ENCODE measurements around the gene DLX5. TPM values are rescaled to one million over a fixed set of nuclear protein-coding genes. Genes with fewer than 3 reads are reported as not detected.

DLX5 gene
- total RNA-seq, 1 experiment from 2014 or later, result 0.87 TPM

DNA sequence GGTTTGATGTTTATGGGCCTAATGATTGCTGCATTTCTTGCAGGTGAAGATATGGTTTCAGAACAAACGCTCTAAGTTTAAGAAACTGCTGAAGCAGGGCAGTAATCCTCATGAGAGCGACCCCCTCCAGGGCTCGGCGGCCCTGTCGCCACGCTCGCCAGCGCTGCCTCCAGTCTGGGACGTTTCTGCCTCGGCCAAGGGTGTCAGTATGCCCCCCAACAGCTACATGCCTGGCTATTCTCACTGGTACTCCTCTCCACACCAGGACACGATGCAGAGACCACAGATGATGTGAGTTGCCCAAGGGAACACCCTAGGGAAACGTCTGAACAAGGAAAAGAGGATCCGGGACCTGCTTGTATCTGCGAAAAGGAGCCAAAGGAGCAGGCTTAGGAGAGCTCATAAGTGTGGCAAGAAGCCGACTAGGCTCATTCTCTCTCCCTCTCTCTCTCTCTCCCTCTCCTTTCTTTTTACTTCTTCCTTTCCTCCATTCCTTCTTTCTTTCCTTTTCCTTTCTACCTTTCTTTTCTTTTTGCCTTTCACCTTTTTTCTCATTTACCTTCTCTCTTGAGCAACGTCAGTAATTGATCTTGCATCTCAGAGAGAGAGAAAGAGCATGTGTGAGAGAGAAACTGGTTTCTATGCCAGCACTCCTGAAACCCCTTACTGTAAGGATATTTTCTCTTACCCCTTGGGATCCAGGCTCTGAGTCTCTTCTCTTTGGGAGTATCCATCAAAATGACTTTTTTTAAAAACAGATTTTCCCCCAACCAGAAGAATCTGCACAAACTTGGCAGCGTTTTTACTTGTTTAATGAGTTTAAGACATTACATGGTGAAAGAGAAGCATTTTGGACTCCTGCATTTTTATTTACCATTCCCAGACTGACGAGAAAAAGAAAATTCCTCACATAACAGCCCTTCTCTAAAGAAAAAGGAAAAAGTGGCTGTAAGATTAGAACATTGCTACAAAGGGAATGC is 14.6 kb downstream of the DLX5 start:
- in situ Hi-C loops (cut with HindIII; ENCODE audit: low pct_unique_long_range_greater_than_20kb, low sequenced_read_pairs), result no loop called here
- DNase-seq (ENCODE audit: low read depth, low spot score), result no peak

- in situ Hi-C loops (cut with HindIII; ENCODE audit: low pct_unique_long_range_greater_than_20kb, low sequenced_read_pairs), result no loop called here
- no peak for DNase-seq (ENCODE audit: low read depth, low spot score)
Measured at GRCh38 chr7:97008275-97008917, 16.2 kb downstream of the DLX5 start.

DNA sequence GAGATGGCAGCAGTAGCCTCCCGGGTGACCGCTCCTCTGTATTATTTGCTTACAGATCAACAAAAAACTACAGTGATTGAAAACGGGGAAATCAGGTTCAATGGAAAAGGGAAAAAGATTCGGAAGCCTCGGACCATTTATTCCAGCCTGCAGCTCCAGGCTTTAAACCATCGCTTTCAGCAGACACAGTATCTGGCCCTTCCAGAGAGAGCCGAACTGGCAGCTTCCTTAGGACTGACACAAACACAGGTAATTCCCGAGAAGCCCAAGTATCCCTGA is 17.1 kb downstream of the DLX5 start:
- no peak for DNase-seq (ENCODE audit: low read depth, low spot score)
- in situ Hi-C loops (cut with HindIII; ENCODE audit: low pct_unique_long_range_greater_than_20kb, low sequenced_read_pairs), result no loop called here

GRCh38 chr7:97006816-97007582 is 17.6 kb downstream of the DLX5 start:
- in situ Hi-C loops (cut with HindIII; ENCODE audit: low pct_unique_long_range_greater_than_20kb, low sequenced_read_pairs), result no loop called here
- no peak for DNase-seq (ENCODE audit: low read depth, low spot score)

GRCh38 chr7:97006055-97006815 is 18.4 kb downstream of the DLX5 start:
- in situ Hi-C loops (cut with HindIII; ENCODE audit: low pct_unique_long_range_greater_than_20kb, low sequenced_read_pairs), result no loop called here
- DNase-seq (ENCODE audit: low read depth, low spot score), result peak; percentile 63

DNA sequence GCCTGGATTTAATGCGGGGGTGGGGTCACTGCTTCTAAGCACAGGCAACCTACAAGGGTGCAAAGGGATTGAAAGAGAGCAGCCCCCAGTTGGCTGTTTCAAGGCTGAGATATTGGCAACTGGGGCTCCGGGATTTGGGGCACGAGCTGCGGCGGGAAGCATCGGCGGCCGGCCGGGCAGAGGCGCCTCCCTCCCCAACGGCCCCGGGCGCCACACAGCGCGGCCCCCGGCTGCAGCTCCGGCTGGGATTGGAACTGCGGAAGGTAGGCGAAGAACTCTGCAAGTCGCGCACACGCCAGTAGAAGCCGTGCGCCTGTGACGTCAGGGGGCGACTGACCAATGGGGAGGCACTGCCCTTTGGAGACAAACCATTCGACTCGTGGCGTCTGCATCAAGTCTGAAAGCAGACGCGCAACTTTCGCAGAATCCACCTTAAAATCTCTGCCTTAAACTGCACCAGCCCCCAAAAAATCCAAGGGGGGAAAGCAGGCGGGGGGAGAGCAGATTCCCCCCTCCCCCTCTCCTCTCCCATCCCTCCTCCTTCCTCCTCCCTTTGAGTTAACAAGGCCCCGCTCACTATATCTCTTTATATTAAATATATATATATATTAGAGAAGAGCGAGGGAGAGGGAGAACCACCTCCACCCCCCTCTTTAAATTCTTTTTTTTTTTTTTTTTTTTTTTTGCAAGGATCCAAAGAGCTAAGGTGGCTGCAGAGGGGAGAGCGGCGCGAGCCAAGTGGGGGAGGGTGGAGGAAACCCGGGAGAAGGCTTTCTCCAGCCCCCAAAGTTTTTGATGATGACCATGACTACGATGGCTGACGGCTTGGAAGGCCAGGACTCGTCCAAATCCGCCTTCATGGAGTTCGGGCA is 19.2 kb downstream of the DLX5 start, which contains the start of gene DLX6:
TSS of gene DLX6 (plus strand) at position 371 of the 872 bp plus-strand sequence. CDS start at position 796, 425 bp downstream.
- in situ Hi-C loops (cut with HindIII; ENCODE audit: low pct_unique_long_range_greater_than_20kb, low sequenced_read_pairs), result no loop called here
- DNase-seq (ENCODE audit: low read depth, low spot score), result peak; percentile 96

GRCh38 chr7:97004247-97005182 is 20.1 kb downstream of the DLX5 start:
- in situ Hi-C loops (cut with HindIII; ENCODE audit: low pct_unique_long_range_greater_than_20kb, low sequenced_read_pairs), result no loop called here
- no peak for DNase-seq (ENCODE audit: low read depth, low spot score)

- in situ Hi-C loops (cut with HindIII; ENCODE audit: low pct_unique_long_range_greater_than_20kb, low sequenced_read_pairs), result no loop called here
- DNase-seq (ENCODE audit: low read depth, low spot score), result no peak
Measured at GRCh38 chr7:97003262-97004246, 21.1 kb downstream of the DLX5 start.

DNA sequence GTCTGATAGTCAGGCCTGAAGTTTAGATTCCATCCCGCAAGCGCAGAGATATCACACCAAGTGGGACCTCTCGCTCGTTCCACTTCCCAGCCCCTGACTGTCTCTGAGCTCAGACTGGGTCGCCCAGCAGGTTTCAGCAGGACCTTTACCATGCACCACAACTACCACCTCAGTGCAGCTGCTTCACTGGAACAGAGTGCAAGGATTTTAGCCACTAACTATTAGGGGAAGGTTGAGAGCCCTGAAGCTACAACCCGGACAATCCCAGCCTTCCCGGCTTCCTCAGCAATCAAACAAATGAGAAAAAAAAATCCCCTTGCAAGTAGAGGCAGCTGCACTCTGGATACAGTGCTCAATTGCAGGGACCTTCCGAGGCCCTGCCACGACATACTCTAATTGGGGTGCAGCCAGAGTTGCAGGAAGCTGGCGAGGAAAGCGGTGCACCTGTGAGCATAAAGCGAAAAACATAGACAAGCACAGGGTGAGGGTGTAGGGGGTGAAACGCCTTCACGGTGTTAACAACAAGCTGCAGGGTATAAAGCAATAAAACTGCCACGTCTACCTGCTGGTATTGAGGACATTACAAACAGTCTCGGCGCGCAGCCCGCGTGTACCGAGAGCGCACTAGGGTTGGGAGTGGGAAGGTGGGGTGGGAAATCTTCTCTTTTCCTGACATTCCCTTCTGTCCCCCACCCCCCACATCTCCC is 21.9 kb downstream of the DLX5 start:
- in situ Hi-C loops (cut with HindIII; ENCODE audit: low pct_unique_long_range_greater_than_20kb, low sequenced_read_pairs), result no loop called here
- DNase-seq (ENCODE audit: low read depth, low spot score), result no peak

DNA sequence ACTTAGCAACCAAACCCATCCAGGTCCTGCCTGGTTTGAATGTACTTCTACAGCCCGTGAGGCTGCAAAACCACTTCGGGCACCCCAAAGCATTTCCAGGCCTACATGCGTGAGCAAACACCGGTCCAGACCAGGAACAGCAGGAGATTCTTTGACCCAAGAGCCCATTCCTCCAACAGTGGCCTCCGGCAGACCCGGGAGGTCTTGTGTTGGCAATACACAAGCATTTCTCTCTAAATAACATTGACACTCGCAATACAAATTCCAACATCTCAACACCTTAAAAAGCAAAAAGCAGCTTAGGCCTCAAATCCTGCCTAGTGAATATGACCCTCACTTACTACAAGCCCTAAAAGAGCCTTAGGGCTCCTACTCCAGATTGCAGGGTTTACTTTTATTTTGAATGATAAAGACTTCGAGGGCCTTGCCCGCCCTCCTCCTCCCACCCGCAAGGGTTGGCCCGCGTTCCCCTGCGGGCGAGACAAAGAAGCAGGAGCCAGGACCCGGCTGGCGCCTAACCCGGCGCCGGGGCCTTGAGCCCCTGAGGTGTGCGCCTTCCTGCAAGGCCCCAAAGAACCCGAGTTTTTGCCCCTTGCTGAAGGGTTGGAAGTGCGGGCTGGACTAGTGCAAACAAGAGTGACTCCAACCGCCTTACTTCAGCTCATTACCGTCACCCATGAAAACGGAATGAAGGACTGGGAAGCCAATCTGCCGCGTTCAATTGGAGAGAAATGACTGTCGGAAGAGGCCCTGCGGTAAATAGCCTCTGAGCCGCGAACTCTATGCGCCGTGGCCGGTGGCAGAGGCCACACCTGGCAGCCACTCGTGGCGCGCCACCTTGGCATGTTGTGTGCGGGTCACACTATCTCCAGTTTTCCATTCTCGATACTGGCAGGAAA is 22.7 kb downstream of the DLX5 start:
- DNase-seq (ENCODE audit: low read depth, low spot score), result no peak
- in situ Hi-C loops (cut with HindIII; ENCODE audit: low pct_unique_long_range_greater_than_20kb, low sequenced_read_pairs), result no loop called here

DNA sequence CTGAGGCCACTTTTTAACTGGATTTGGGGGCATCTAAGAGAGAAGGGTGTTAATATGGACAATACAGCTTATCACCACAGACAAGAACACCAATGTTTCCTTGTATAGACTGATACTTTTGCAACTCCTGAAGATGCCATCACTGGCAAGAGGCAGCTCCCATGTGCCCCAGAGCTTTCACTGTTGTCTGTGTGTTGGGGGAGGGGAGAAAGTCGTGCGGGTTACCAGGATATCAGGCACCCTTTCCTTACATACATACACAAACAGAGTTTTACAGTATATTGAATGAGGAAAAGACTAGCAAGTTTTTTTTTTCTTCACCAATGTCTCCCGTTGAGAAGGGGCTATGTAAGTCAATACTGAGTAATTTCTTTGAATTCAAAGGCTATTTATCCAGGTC is 23.4 kb downstream of the DLX5 start:
- in situ Hi-C loops (cut with HindIII; ENCODE audit: low pct_unique_long_range_greater_than_20kb, low sequenced_read_pairs), result no loop called here
- no peak for DNase-seq (ENCODE audit: low read depth, low spot score)

GRCh38 chr7:96998744-96999143 is 25.9 kb downstream of the DLX5 start:
- in situ Hi-C loops (cut with HindIII; ENCODE audit: low pct_unique_long_range_greater_than_20kb, low sequenced_read_pairs), result no loop called here
- no peak for DNase-seq (ENCODE audit: low read depth, low spot score)

GRCh38 chr7:96998333-96998732 is 26.3 kb downstream of the DLX5 start:
- DNase-seq (ENCODE audit: low read depth, low spot score), result no peak
- in situ Hi-C loops (cut with HindIII; ENCODE audit: low pct_unique_long_range_greater_than_20kb, low sequenced_read_pairs), result no loop called here
